Panc1 (cell line): ENCODE data around the gene SH3BGR.

ENCODE experiments used
- POLR2AphosphoS5 ChIP-seq: IDR thresholded peaks from 2 replicates; pipeline ENCODE4 v1.6.1; 2012; ENCODE audit warnings: mild to moderate bottlenecking, low read depth, low read length, moderate library complexity
- SIN3A ChIP-seq: IDR thresholded peaks from 2 replicates; pipeline ENCODE4 v1.6.1; 2012; ENCODE audit warnings: low read depth, mild to moderate bottlenecking, low read length, moderate library complexity, borderline replicate concordance; ENCODE audit not compliant: insufficient read depth
- TCF7L2 ChIP-seq: IDR thresholded peaks from 2 replicates; pipeline ENCODE4 v1.6.1; 2011; ENCODE audit warnings: mild to moderate bottlenecking, low read depth, low read length, inconsistent platforms
- TF ChIP-seq, protein P1 (sequence below), 2 experiments: IDR thresholded peaks; 2 replicates each; pipeline ENCODE4 v1.6.1; 2011 to 2012; ENCODE audit warnings: low read depth in 2 of 2, control low read depth in 1 of 2, low read length in 1 of 2, mild to moderate bottlenecking in 1 of 2, moderate library complexity in 1 of 2; ENCODE audit not compliant: insufficient read depth in 1 of 2
- TF ChIP-seq, protein P2 (sequence below): fragments of 450-650 bp; IDR thresholded peaks from 2 replicates; pipeline ENCODE4 v1.5.1; 2017; ENCODE audit warnings: mild to moderate bottlenecking

DNA sequence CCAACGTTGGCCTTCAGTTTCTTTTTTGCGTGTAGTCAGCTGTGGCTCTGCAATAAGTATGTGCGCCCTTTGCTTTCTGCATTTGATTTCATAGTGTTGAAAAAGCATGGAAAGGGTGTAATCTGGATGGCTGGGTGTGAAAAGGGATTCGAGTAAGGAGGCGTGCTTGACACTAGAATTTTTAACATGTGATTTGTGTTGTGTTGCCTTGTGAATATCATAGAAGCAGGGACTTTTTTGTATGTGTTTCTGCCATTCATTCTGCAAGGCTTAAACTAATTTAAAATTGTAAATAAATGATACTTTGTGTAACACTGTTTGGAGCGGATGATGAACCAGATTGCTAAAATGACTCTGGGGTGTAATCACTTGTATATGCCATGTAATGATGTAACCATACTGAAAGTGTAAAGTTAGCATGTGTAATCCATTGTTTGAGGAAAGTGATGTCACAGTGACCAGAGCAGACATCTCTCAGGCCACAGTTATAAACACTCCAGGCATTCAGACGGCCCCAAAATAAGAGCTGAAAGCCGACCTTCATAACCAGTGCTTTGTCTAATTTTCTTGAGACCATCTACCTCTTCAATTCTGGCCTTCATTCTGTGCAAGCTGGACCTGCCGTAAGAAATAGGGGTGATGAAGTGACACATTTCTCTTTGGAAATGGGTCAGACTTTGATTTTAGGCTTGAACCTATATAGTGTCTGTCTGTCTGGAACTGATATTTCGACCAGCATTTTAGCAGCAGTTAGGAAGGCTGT is 618 bp downstream of the SH3BGR start:
- TF ChIP-seq, protein P1, sequence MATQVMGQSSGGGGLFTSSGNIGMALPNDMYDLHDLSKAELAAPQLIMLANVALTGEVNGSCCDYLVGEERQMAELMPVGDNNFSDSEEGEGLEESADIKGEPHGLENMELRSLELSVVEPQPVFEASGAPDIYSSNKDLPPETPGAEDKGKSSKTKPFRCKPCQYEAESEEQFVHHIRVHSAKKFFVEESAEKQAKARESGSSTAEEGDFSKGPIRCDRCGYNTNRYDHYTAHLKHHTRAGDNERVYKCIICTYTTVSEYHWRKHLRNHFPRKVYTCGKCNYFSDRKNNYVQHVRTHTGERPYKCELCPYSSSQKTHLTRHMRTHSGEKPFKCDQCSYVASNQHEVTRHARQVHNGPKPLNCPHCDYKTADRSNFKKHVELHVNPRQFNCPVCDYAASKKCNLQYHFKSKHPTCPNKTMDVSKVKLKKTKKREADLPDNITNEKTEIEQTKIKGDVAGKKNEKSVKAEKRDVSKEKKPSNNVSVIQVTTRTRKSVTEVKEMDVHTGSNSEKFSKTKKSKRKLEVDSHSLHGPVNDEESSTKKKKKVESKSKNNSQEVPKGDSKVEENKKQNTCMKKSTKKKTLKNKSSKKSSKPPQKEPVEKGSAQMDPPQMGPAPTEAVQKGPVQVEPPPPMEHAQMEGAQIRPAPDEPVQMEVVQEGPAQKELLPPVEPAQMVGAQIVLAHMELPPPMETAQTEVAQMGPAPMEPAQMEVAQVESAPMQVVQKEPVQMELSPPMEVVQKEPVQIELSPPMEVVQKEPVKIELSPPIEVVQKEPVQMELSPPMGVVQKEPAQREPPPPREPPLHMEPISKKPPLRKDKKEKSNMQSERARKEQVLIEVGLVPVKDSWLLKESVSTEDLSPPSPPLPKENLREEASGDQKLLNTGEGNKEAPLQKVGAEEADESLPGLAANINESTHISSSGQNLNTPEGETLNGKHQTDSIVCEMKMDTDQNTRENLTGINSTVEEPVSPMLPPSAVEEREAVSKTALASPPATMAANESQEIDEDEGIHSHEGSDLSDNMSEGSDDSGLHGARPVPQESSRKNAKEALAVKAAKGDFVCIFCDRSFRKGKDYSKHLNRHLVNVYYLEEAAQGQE (IDR thresholded peaks at IDR 0.05; ENCODE audit: insufficient read depth in 1 of 2, low read depth in 2 of 2, low read length in 1 of 2) = no peak
- TF ChIP-seq, protein P2, sequence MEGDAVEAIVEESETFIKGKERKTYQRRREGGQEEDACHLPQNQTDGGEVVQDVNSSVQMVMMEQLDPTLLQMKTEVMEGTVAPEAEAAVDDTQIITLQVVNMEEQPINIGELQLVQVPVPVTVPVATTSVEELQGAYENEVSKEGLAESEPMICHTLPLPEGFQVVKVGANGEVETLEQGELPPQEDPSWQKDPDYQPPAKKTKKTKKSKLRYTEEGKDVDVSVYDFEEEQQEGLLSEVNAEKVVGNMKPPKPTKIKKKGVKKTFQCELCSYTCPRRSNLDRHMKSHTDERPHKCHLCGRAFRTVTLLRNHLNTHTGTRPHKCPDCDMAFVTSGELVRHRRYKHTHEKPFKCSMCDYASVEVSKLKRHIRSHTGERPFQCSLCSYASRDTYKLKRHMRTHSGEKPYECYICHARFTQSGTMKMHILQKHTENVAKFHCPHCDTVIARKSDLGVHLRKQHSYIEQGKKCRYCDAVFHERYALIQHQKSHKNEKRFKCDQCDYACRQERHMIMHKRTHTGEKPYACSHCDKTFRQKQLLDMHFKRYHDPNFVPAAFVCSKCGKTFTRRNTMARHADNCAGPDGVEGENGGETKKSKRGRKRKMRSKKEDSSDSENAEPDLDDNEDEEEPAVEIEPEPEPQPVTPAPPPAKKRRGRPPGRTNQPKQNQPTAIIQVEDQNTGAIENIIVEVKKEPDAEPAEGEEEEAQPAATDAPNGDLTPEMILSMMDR = no peak
- TF ChIP-seq POLR2AphosphoS5 (no peak), SIN3A (no peak), TCF7L2 (no peak)
